Jurkat, Clone E6-1 (cell line): ENCODE measurements around the gene RBM41. TPM values are rescaled to one million over a fixed set of nuclear protein-coding genes. Genes with fewer than 3 reads are reported as not detected.
A peak's percentile ranks its signal among the peaks of the same experiment; 100 is the strongest.
"Not testable (repeated sequence)": the region's sequence is repeated elsewhere in the genome, so short reads cannot be mapped to it uniquely, and the experiment has no call there.

ENCODE experiments used
- DNase-seq: peaks from one replicate; pipeline ENCODE4 v3.0.0-alpha.2; 2011; ENCODE audit warnings: low read depth, low spot score
- H3K4me3 ChIP-seq: 2 replicates; pipeline ENCODE4 v1.5.1; 2011; ENCODE audit warnings: mild to moderate bottlenecking, low read length, control low read depth, moderate library complexity
- polyA plus RNA-seq: library from polyadenylated mRNA; unstranded; fragments of >200 nt; gene quantifications from one replicate; pipeline ENCODE4 v1.2.1, GENCODE V29; 2012; ENCODE audit warnings: missing spikeins; ENCODE audit not compliant: insufficient read length, insufficient read depth

The RBM41 gene
- 13.4 TPM for polyA plus RNA-seq

DNA sequence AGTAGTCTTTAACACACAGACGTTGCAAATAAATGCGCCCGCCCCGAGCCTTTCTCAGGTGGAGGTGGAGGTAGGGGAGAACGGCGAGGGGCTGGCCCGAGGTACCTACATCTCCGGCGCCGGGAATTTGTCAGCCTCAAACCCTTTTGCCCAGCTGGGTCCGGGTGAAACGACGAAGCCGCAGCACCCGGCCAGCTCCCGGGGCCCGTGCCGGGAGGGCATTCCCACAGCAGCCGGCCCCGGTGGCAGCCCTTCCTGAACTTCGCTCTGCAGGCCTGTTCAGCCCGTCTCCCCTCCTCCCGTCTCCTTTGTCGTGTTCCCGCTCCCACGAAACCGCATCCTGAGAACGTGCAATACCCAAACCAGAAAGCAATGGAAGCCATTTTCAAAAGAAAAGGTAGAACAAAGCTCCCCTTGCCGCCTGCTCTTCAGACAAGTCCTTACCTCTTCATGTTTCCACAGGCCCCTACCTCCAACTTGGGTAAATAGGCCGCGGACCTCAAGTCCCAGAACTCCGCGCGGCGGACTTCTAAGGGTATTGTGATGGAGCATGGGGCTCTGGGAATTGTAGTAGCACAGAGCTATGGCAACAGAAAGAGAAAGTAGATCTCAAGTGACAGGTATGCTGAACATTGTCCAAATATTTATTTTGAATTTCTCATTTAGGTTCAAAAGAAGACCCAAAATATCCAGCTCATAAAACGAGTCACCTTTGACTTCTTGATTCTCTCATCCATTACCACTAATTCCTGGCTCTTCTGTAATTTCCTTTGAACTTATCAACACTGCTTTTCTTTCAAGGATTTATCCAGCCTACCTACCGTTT is at the start of gene RBM41:
TSS of gene RBM41 (minus strand) at position 501 of the 826 bp plus-strand sequence. CDS start at position 452, 49 bp downstream.
- peak; percentile 77 for DNase-seq
- peak within 1 kb of the TSS; percentile 63 for H3K4me3 ChIP-seq

DNA sequence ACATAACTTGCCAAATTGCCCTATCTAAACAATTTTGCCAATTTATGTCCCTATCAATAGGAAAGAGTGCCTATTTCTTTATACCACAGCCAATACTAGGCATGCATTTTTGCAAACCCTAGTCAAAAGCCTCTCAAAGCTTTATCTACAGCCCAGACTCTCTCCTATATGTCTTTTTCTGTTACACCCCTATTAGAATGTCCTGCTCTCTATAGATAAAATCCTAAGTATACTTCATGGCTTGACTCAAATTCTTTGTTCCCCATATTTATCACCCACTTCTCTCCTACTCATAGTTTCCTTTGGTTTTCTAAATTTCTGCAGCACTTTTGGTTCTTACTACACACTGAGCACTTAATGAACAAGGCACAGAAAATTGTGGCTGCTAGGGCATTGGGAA is 49.6 kb upstream of the RBM41 start:
- no peak for DNase-seq
- no peak overlapping the region for H3K4me3 ChIP-seq

DNA sequence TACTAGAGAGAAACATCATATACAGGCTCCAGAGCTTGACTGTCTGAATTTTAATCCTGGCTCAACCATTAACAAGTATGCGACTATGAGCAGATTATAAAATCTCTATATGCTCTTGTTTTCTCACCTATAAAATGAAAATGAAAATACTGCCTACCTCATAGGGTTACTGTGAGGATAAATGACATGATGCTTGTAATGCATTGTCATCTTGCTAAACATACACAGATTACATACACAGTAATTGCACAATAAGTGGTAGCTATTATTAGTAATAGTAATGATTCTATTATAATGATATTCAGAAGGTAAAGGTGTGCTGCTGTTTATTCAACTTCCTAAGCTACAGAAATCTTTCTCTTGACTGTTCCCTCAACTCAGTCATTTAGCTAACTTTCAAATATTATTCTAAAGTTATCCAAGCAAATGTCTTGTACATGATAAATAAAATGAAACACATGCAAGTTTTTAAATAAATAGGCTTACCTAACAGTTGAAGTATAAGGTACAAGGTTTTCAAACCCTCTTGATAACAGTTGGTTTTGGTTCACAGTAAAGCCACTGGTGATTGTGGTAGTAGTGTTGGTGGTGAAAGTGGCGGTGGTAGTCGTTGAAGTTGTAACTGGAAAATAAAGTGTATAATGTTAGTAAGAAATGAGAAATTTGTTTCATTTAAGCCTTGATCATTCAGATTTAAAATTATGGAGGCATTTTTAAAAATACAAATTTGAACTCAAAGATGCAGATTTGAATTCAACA is 48.7 kb upstream of the RBM41 start:
- DNase-seq, result no peak
- no peak overlapping the region for H3K4me3 ChIP-seq

DNA sequence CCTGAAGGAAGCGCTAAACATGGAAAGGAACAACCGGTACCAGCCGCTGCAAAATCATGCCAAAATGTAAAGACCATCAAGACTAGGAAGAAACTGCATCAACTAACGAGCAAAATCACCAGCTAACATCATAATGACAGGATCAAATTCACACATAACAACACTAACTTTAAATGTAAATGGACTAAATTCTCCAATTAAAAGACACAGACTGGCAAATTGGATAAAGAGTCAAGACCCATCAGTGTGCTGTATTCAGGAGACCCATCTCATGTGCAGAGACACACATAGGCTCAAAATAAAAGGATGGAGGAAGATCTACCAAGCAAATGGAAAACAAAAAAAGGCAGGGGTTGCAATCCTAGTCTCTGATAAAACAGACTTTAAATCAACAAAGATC is 39.0 kb upstream of the RBM41 start:
- not testable (repeated sequence) for DNase-seq, H3K4me3 ChIP-seq

DNA sequence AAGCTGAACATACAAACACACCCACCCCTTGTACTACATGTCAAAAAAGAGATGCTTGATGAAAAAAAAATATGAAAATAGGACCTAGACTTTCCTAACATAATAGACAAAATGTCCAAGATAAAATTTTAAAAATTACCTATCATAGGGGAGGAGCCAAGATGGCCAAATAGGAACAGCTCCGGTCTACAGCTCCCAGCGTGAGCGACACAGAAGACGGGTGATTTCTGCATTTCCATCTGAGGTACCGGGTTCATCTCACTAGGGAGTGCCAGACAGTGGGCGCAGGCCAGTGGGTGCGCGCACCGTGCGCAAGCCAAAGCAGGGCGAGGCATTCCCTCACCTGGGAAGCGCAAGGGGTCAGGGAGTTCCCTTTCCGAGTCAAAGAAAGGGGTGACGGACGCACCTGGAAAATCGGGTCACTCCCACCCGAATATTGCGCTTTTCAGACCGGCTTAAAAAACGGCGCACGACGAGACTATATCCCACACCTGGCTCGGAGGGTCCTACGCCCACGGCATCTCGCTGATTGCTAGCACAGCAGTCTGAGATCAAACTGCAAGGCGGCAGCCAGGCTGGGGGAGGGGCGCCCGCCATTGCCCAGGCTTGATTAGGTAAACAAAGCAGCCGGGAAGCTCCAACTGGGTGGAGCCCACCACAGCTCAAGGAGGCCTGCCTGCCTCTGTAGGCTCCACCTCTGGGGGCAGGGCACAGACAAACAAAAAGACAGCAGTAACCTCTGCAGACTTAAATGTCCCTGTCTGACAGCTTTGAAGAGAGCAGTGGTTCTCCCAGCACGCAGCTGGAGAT is 37.2 kb upstream of the RBM41 start:
- not testable (repeated sequence) for DNase-seq, H3K4me3 ChIP-seq

DNA sequence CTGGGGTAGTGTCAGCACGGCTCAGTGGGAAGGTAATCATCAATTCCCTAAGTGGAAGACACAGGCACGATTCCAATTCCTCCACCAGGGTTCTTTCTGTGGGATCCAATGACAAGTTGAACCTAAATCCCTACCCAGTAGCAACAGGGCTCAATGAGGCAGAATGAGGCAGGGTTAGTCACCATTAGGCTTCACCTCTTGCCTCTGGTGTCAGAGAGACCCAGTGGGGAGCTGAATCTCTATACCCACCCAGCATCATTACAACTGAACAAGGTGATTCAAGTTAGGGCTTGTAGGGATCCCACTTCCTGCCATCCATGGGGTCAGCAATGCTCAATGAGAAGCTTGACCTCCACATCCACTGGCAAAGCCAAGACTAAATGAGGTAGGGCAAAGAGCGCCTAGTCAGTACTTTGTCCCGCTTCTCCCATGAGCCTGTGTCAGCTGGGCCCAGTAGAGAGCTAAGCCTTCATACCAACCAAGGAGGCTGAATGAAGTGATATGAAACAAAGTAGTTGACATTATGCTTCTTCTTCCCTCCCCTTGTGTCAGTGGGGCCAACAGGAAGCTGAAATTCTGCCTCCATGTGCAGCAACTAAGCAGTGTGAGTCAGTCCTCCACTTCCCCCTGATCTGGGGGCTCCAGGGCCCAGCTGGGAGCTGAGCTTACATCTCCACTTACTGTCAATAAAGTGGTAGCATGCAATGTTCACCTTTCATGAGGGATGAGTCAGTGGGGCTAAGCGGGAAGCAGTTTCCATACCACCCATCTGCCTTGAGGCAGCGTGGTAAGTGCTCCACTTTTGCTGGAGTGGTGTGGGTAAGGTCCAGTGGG is 36.4 kb upstream of the RBM41 start:
- DNase-seq, result no peak
- H3K4me3 ChIP-seq, result no peak overlapping the region

DNA sequence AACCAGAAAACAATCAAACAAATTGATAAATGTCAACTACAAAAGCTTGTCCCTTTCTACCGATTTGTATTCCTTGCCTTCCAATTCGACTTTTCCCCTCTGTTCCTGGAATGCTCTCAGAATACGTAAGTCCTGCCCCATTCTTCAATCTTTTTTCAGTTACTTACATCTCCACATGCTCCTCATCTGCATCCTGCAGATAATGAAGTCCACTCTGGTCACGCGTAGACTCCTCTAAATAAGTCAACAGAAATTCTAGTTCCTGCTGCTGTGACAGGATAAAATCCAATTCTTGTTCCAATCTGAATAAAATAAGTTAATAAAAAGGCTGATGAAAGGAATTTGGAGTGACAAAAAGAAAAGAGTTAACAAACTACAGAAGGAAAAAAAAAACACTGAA is 34.4 kb upstream of the RBM41 start:
- H3K4me3 ChIP-seq, result no peak overlapping the region
- no peak for DNase-seq

DNA sequence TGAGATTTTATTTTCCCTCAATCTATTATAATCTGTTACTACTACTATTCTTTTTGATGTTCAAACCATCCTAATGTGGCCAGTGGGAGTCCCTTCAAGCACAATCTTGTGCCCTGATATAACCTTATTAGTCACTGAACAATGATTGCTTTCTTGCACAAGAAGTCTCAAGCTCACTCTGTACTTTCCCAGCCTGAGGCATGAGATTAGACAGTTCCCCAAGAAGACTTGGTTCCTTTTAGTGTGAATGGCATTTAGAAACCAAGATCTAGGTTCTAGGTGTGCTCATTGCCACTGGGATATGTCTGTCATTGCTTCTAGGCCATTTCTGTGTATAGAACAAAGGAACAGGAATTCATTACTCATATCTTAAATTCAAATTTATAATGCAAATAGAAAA is 28.0 kb upstream of the RBM41 start:
- no peak overlapping the region for H3K4me3 ChIP-seq
- DNase-seq, result no peak

DNA sequence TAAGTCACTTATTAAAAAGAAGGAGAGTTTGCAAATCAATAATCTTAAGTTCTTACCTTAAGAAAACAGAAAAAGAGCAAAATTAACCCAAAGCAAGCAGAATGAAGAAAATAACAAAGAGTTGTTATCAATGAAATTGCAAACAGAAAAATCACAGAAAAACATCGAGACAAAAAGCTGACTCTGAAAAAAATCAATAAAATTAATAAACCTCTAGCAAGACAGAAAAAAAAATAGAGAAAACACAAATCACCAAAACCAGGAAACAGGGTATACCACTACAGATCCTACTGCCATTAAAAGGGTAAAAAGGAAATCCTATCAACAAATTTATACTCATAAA is 17.3 kb upstream of the RBM41 start:
- H3K4me3 ChIP-seq, result no peak overlapping the region
- no peak for DNase-seq

DNA sequence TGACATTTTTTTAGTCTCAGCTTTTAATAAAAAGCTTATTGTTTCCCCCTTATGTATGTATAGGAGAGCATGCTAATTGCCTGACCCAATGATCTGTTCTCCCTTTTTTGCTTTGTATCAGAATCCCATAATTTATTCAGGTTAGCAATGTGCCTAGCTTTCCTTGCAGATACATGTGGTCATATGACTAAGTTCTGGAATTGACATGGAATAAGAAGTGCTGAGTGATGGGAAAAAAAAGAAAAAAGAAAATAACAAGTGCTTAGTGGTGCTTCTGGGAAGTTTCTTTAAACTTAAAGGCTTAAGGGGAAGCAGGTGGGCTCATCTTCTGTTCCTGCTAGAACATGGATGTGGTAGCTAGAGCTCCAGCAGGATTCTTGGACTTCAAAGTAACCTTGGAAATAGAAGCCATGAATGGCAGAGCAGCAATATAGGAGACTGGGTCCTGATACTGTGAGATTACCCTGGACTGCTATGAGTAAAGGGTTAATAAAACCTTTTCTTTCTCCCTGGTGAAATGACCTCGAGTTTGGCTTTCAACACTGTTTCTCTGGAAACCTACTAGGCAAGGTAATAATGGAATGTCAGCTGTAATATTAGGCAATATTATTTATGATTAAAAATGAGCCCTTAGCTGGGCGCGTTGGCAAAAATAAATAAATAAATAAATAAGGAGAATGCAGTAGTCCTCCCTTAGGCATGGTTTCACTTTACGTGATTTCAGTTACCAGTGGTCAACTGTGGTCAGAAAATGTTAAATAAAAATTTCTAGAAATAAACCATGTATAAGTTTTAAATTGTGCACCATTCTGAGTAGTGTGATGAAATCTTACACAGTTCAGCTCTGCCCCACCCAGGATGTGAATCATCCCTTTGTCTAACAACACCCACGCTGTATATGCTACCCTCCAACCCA is 16.7 kb upstream of the RBM41 start:
- DNase-seq, result no peak
- H3K4me3 ChIP-seq, result no peak overlapping the region

DNA sequence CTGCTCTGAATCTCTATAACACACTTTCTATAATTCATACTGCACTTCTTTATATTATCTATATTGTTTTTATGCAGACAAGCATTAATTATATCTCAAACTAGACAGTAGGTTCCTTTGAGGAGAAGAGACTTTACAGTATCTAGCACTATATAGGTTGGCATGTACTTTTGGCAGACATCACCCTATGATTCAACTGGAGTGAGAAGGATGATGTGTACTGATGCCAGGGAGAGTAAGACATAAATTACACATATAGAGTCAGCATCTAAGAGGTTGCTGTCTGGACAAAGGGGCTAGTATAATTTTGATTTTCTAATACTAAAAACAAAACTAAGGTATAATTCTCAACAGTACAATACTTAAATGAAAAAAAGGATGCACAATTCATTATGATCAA is 5.1 kb upstream of the RBM41 start:
- no peak for DNase-seq
- H3K4me3 ChIP-seq, result no peak overlapping the region

DNA sequence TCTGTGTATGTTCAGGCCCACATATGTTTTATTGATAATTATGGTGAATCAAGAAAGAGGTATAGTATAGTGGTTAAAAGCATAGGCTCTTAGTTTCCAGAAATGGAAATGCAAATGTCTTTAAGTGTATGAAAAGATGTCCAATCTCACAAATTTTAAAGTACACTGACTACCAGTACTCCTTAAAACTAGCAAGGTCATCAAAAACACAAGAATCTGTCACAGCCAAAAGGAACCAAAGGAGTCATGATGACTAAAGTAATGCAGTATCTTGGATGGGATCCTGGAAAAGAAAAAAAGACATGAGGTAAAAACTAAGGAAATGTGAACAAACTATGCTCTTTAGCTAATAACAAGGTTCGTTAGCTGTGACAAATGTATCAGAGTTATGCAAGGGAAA is 661 bp upstream of the RBM41 start:
- H3K4me3 ChIP-seq, result peak overlapping the region; percentile 63

DNA sequence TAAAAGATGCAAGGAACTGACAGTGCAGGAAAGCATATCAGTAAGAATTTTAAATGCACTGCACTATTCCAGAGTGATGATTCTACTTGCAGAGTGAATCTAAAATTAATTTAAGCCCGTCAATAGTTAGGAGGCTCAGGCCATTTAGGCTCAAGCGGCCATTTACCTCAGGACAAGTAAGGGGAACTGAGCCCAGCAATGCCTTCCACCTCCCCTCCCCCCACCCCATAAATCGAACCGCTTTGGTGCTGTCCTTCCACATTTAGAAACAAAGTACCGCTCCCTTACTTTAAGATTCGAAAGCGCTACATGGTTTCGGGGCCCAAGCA is 665 bp downstream of the RBM41 start:
- H3K4me3 ChIP-seq, result peak overlapping the region; percentile 63
- no peak for DNase-seq

More for the DNA sequence above, 661 bp upstream of the RBM41 start:
- no peak for DNase-seq

DNA sequence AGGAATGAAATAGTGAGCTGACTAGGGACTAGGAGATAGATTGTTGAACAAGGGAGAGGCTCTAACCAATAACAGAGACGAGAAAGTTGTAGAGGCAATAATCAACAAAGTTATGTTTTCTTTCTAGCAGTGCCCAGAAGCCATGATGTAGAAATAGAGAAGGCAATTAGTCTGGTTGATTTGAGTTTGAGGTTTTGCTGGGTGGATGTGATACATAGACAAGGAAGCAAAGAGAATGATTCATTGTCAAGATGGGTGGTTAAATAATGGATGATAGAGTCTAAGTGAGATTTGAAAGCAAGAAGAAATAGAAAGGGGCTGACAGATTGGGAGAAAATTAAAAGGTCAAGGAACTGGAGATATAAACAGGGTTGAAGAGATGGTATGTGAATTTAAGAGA is 11.2 kb downstream of the RBM41 start:
- H3K4me3 ChIP-seq, result no peak overlapping the region
- DNase-seq, result no peak

DNA sequence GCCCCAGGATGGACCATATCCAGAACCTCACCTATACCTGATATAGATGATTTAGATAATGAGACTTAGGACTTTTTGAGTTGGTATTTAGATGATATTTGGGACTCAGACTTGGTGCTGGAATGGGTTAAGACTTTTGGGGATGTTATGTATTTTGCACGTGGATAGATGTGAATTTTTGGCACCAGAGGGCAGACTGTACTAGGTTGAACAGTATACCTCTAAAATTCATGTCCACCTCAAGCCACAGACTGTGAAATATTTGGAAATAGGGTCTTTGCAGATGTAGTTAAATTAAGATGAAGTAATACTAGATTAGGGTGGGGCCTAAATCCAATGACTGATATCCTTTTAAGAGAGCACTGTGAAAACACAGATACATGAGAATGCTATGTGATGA is 15.6 kb downstream of the RBM41 start:
- no peak overlapping the region for H3K4me3 ChIP-seq
- DNase-seq, result no peak

DNA sequence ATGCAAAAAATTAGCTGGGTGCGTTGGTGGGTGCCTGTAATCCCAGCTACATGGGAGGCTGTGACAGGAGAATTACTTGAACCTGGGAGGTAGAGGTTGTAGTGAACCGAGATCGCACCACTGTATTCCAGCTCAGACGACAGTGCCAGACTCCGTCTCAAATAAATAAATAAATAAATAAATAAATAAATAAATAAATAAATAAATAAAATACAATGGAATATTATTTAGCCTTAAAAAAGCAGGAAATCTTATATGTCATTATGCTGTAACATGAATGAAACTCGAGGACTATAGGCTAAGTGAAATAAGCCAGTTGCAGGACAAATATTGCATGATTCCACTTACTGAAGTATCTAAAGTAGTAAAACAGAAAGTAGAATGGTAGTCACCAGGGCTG is 42.5 kb downstream of the RBM41 start:
- DNase-seq, result no peak
- no peak overlapping the region for H3K4me3 ChIP-seq

DNA sequence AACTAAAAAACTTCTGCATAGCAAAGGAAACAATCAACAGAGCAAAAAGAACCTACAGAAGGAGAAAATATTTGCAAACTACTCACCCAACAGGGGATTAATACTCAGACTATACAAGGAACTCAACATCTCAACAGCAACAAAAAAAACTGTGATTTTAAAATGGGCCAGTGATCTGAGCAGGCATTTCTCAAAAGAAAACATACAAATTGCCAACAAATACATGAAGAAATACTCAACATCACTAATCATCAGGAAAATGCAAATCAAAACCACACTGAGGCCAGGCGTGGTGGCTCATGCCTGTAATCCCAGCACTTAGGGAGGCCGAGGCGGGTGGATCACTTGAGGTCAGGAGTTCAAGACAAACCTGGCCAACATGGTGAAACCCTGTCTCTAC is 60.9 kb downstream of the RBM41 start:
- H3K4me3 ChIP-seq, DNase-seq: not testable (repeated sequence)

DNA sequence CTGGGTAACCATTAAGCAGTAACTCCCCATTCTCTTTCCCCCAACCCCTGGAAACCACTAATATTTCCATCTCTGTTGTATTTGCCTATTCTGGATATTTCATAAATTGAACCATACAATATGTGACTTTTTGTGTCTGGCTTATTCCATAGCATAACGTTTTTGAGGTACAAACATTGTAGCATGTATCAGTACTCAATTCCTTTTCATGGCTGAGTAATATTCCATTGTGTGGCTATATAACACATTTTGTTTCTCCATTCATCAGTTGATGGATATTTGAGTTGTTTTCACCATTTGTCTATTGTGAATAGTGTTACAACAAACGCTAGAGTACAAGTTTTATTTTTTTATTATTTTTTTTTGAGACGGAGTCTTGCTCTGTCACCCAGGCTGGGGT is 63.6 kb downstream of the RBM41 start:
- no peak for DNase-seq
- no peak overlapping the region for H3K4me3 ChIP-seq
